ENCODE data around the gene TIPARP.
"Not testable (repeated sequence)": the region's sequence is repeated elsewhere in the genome, so short reads cannot be mapped to it uniquely, and the experiment has no call there.

Gene TIPARP

DNA sequence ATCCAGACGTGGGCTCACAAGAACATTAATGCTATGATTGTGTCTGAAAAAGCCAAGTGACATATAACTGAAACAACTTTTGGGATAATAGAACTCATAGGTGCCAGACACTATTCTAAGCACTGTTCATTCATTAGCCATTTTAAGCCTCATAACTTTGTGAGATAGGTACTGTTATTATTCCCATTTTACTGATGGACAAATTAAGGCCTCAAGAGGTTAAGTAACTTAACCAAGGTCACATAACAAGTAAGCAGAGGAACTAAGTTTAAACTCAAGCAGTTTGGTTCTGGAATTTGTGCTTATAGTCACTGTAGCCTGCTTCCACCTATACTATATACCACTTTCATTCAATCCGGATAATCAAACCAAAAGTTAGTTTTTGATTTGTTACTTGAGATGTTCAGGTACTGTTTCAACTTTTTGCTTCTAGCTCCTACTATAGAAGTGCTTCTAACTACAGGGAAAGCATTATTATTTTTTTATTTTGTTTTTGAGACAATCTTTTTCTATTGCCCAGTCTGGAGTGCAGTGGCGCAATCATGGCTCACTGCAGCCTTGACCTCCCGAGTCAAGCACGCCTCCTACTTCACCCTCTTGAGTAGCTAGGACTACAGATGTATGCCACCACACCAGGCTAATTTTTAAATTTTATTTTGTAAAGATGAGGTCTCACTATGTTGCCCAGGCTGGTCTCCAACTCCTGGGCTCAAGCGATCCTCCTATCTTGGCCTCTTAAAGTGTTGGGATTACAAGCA is 41.9 kb downstream of the TIPARP start:
- DNase-seq = no peak

DNA sequence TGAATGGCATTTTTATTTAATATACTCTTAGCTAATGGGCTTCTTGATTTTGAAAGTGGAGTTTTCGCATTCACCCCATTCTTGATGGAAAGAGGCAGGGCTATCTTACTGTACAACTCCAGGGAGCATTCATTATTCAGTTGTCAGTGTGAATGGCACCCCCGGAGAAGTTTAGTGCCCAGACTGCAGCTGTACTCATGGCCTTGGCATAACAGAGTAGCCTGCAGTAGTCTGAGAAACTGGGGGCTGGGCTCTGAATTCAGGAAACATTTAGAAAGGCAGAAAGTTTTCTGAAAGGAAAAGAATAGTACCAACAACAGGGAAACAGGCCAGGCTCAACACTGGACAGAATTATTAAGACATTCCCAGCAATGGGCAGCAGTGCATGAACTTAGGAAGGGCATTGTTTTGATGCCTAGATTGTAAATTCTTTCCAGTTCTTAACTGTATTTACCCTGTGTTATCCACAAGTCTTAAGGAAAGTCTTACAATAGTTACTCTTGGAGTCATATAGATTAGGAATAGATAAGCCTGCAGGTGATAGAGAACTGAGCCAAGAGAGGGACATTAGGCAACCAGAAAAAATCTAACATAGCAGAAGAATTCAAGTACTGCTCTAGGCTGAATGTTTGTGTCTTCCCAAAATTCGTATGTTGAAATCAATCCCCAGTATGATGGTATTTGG is 44.4 kb downstream of the TIPARP start:
- no peak for DNase-seq

DNA sequence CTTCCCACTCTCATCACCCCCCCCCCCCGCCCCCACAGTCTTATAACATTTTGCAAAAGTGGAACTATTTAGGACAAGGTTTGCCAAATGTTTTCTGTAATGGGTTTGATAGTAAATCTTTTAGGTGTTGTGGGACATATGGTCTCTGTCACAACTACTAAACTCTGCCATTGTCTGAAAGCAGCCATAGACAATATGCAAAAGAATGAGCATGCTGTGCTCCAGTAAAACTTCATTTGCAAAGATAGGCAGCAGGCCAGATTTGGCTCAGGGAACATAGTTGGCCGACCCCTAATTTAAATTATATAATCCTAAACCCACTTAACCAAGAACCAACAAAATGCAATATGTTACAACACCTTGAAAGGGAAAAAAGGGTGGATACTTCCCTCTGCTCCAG is 46.4 kb downstream of the TIPARP start:
- peak in 1 of 2 donors; percentile 19 for DNase-seq

DNA sequence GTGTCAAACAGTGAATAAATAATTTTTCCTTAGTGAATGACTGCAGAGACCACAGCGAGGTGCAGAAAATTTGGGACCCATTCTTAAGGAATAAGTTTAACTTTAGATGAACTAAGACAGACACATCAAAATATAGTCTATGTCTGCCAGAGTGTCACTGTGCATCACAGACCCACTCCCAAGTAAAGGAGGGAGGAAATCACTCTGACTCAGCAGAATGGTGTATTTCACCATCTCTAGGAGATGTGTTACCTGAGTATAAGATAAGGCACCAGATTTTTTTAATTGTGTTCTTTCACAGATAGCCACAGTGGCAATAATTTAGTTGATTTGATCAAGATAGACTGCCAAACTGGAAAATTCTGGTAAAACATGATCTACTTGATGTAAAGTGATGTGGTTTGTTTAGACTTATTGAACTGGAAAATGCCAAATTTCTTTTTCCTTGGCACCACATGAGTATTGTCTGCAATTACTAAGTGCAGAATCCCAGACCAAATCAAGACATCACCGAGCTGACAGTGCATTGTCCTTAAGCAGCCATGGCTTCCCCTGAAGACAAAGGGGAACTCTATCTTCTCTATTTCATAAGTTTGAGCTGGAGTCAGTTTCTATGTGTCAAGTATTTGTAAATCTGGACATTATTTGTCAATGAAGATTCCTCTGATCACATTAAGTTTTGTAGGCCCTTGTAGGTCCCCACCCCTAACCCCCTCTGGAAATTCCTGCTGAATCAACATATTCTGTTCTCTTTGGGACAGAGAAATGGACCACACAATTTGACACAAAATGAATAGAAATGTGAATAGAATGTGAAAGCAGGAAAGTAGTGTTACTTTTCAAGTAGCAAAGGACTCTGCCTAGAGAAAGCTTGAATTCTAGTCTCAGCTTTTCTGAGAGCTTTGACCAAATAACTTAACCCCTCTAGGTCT is 47.6 kb downstream of the TIPARP start:
- no peak for DNase-seq

DNA sequence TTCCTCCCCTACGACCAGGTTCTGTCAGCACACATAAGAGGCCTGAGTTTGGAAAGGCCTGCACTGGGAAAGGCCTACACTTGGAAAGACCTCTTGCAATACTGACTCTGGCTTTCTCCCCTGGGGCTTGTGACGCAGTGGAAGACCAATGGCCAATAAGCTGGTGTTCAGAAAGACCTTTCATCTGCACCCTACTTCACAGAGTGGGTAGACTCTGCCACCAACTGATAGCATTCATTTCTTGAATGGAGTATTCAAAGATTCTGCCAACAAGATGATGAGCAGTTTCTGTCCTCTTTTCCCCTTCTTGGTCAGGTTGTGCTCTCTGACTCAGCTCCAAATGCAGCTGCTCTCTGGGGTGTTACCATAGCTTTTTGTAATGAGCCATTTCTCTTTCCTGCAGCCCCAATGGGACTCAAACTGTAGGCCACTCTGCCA is 48.8 kb downstream of the TIPARP start:
- DNase-seq = peak in 1 of 2 donors; percentile 48

DNA sequence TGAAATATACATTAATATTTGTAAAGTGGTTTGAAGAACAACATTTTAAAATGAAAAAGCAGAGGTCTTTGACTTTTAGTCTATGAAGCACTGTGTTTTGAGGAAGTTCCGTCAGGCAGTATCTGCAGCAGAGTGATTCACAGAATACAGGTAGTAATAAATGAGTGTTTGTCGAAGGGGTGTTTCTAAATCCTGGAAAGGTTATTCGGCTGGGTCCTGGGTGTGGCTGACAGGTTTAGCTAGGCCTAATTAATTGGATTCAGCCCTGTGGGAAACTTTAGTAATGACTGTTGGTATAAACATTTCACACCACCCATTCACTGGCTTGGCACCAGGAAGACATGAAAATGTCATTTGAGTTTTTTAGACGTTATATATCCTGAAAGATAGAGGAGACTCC is 51.3 kb downstream of the TIPARP start:
- peak in 1 of 2 donors; percentile 22 for DNase-seq

DNA sequence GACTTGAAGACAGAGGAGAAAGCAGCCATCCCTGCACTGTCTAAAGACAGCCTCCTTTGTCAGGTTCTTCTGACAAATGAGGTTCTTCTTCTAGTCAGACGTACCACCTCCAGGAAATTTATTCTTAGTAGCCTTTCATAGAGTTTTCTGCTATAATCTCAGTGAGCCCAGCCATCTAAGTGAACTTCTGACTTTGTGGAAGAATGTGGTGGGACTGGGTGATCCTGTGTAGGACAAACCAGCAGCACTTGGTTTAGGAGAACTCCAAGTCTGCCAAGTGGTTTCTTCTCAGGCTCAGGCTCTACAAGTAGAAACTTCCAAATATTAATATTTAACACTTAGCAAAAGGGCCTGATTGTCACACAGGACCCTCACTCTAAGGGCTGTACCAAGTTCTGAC is 52.1 kb downstream of the TIPARP start:
- no peak for DNase-seq

DNA sequence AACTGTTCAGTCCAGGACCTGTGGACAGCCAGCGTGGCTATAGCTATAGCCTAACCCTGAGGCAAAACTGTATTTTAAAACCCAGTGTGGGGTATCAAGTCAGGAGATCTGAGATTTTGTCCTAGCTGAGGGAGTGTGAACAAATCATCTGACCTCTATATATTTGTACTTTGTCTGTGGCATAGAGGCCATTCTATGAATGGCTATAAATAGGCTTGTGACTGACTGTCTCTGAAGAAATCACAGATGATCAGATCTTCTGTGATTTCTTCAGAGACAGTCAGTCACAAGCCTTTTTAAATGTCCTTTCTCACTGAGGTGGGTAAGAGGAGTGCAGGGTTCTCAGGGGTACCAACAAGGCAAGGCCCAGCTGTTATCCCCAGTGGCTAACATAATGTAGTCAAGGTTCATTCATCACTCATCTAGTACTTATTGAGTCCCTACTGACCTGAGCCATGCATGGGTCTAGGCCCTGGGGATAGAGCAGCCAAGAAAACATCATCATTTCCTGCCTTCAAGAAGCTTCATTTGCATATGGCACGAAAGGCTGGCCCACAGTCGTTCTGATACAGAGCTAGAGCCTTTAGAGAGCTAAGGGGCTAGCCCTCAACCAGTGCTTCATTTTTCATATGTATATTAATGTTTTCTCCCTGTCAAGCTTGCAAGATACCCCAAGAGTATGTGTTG is 53.3 kb downstream of the TIPARP start:
- no peak for DNase-seq

DNA sequence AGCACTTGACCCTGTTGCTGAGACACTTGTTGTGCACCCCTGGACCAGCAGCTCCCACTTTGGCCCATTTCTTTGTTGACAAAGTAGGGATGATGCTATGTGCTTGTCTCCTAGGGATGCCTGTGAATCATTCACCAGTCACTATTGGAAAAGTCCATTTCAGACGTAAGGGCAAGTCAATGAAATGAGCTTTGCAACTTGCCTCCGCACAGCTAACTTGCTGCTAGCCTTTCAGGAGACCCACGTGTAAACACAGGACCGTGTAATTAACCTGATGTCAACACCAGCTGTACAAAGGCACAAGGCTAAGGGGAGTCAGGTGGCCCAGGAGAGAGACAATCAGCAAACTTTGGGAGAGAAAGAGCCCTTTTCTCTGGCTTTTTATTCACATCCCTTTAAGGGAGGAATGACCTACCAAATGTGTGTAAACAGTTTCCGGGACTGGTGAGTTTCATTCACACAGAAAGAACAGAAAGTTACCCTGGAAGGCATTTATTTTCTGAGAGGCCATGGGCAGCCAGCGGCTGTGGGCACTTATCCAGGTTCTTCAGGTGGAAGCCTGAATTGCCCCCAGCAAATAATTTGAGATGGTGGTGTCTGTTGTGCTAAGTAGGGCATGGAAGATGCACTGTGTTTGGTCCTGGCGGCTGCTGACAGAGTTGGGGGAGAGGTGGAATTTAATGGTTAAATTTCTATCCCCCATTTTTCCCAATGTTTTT is 54.0 kb downstream of the TIPARP start:
- DNase-seq = no peak

DNA sequence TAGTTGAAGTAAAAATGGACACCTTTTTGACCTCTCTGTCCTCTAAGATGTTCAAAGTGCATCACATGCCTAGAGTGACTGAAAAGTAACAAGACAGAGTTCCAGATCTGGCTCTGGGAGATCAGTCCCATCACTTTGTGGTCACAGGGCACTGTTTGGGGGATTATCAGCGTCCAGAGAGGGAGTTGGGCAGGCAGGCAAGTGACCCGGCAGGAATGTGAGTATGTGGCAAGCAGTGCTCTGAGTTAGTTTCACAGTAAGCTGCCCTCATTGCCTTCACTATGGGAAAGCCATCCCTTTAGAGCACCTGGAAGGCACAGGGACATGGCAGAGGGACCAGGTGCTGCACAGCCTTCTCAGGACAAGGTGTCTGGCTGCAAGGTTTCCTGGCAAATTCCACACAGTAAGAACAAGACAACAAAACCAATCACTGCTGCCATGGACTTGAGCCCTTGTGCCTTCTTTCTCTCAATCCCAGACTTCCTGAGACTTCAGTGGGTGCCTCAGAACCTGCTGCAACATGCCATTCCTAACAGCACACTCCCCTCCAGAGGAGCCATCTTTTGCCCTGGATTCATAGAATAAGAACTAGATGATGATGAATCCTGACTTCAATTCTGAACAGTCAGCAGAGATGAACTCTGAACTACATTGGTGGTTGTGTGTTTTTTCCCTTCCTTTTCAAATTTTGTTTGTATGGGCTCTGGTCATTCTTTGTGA is 55.2 kb downstream of the TIPARP start:
- DNase-seq = no peak

DNA sequence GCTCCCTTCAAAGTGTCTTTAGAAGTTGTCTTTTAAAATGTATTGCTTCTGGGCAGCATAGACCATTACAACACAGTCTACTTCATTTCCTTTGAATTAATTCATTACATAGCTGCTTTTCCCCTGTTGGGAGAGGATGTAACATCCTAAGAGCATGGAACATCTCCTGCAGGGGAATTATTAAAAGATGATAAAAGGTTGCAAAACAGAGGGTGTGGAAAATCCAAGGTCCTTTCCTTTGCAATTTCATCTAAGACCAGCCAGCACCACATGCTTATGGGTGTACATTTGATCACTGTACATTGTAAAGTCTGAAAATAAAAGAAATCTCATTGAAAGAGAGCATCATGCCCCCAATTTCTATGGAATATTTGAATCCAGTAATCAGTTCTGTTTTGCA is 57.4 kb downstream of the TIPARP start:
- DNase-seq = no peak

DNA sequence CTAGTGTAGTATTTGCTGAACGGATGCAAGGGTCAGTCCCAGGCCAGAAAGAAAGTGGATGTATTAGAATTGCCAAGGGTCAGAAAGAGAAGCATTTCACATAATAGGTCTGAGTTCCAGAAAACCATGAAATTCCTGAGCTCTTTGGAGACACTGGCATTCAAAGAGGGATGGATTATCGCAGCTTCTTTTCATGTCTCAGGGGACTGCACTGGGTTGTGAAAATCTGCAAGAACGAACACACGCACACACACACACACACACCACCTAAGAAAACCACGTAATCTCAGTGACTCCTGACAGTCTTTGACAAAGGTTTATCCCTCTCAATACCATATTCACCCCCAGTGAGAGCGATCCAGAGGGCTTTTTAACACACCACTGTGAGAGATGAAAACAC is 57.9 kb downstream of the TIPARP start:
- no peak for DNase-seq

DNA sequence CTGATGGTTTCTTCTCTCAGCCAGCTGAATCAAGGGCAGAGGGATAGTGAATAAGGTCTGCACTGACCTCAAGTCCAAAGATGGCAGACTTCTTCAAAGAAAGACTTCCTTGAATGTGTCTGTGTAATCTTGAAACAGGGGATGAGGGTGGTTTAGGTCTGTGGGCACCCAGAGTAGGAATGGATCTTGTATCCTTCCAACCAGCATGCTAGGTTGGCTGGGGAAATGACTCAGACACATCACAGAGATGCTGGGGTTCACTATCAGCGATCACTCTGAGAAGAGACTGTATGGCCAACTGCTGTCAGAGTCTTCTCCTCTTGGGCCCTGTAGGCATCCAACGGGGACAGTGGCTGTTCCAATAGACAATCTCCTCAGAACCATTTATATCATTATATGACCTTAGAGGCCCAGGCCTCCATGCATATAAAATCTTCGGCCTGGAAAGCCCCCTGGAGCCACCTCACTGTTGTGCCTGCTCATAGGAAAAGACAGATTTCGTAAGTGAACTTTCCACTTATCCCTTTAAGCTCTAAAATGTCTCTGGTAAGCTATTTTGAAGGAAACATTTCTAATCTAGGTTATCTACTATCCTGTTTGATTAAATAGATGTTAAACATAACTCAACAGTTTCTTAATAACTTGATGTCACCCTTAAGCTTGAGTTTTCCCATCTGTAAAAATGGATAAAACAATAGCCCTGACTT is 58.5 kb downstream of the TIPARP start:
- no peak for DNase-seq

DNA sequence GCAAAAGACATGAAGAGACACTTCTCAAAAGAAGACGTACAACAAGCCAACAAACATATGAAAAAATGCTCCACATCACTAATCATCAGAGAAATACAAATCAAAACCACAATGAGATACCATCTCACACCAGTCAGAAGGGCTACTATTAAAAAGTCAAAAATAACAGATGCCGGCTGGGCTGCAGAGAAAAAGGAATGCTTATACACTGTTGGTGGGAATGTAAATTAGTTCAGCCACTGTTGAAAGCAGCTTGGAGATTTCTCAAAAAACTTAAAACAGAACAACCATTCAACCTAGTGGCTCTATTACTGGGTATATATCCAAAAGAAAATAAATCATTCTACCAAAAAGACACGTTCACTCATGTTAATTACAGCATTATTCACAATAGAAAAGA is 60.3 kb downstream of the TIPARP start:
- not testable (repeated sequence) for DNase-seq

DNA sequence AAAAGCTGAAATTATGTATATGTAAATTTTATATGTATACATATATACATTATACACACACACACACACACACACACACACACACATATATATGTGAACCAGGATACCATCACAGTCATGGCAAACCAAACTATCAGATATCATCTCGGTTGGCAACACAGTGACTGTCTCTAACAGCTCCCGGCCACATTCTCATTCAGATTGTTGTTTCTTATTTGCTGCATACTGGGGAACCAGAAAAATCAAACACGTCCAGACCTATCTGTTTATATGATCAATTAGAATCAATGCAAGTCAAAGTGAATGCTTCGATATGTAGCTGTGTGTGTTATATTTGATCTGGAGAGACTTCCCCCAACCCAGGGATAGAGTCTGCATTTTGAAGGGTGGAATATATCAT is 61.1 kb downstream of the TIPARP start:
- DNase-seq = no peak

DNA sequence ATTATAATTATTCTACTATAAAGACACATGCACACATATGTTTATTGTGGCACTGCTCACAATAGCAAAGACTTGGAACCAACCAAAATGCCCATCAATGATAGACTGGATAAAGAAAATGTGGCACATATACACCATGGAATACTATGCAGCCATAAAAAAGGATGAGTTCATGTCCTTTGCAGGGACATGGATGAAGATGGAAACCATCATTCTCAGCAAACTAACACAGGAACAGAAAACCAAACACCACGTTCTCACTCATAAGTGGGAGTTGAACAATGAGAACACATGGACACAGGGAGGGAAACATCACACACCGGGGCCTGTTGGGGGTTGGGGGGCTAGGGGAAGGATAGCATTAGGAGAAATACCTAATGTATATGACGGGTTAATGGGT is 62.7 kb downstream of the TIPARP start:
- not testable (repeated sequence) for DNase-seq

DNA sequence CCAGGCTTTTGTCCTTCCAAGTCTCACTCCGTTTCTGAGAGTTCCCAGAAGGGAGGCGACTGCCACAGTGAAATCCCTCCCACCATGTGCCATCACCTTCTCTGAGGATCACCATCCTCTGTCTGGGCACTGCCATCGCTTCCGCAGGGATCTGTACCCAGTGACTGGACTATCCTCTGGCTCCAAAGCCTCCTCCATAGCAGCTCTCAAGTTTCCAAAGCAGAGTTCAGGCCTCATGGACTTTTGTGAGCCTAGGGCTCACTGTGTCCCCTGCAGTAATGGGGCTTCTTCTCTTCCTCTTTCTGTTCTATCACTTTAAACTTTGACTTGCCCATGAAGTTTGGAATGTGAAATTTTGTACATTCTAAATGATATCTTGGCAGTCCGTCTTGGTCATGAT is 63.9 kb downstream of the TIPARP start:
- no peak for DNase-seq

DNA sequence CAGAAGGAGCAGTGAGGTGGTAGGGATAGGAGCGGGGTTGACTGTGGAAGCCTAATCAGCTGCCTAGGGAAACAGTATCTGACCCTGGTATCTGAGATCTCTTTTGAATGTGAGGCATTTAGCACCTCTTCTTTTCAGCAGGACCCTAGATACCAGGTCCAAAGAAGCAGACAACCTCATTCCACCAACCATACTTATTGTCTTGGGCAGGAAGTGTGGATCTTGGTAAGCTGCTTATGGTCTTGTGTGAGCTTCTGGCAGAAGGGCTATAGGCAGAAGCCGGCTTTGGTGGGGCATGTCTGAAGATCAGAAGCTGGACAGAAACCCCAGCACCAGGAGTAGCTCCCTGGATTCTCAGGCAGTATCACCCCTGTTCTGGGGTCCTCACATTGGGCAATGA is 65.6 kb downstream of the TIPARP start:
- no peak for DNase-seq

DNA sequence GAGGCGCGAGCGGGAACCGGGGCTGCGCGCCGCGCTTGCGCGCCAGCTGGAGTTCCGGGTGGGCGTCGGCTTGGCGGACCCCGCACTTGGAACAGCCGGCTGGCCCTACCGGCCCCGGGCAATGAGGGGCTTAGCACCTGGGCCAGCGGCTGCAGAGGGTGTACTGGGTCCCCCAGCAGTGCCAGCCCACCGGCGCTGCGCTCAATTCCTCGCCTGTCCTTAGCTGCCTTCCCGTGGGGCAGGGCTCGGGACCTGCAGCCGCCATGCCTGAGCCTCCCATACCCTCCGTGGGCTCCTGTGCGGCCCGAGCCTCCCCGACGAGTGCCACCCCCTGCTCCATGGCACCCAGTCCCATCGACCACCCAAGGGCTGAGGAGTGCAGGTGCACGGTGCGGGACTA is 66.2 kb downstream of the TIPARP start:
- DNase-seq = not testable (repeated sequence)

DNA sequence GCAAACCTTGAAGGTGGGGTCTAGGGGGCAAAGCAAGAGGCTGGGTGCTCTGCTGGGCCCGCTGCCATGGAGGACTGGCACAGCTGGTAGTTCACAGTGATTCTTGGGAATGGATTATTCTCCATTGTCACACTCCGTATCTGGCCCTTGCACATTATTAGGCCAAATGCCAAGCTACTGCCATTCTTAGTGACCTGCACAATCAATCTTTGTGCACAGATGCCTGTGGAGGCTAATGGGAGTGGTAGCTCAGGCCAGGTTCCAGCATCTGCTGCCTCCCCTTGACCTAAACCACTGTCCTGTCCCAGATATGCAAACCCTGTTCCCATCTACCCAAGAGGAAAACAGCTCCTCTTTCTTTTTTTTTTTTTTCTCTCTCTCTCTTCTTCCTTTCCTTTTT is 67.5 kb downstream of the TIPARP start:
- DNase-seq = no peak

DNA sequence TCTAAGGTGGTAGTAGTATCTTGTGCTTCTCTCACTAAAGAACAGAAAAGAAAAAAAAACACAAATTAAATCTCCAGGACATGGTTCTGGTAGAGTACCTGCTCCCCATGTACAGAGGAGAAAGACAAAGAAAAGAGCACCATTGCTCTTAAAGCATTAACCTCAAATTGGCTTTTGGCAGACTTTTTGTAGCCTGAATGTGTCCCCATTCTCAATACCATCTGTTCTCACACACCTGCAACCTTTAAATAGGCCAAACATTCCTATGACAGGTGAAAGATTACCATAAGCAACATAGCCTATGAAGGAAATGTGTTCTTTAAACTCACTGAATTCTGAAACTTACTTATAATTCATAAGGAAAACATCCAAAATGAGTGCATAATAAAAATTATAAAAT is 68.0 kb downstream of the TIPARP start:
- no peak for DNase-seq

Measured in bone marrow (tissue), 2 donors.